ENCODE results near the gene SLC6A15. TPM values are rescaled to one million over a fixed set of nuclear protein-coding genes. Genes with fewer than 3 reads are reported as not detected.
A peak's percentile ranks its signal among the peaks of the same experiment; 100 is the strongest.

SLC6A15 gene
- total and polyA plus RNA-seq, 2 donors (not counting 1 experiment from before 2014, with no cell fraction given) = 0.30 to 0.99 TPM

GRCh38 chr12:84922693-84923092, 10.1 kb upstream of the SLC6A15 start:
- Histone ChIP-seq H2AFZ (ENCODE audit: low read length) (no peak overlapping the region), H4K20me1 (ENCODE audit: control insufficient read depth, extremely low read depth, insufficient read depth, low read length) (no peaks in the 10 kb centered on the region), H3K4me3 (replicated peaks in 1 of 4; ENCODE audit: control extremely low read depth in 1 of 4, insufficient read depth in 1 of 4, low read depth in 3 of 4, low read length in 4 of 4) (no peak overlapping the region), H3K9me3 (ENCODE audit: control insufficient read depth, insufficient read depth, low read depth, low read length) (no peaks in the 10 kb centered on the region), H3K4me1 (ENCODE audit: control insufficient read depth, extremely low read depth, insufficient read depth, low read length) (no peaks in the 10 kb centered on the region), H3K27ac (ENCODE audit: insufficient read depth, low read length) (no peak overlapping the region), H3K27me3 (ENCODE audit: control insufficient read depth, insufficient read depth, low read length) (no peaks in the 10 kb centered on the region), H3K9ac (ENCODE audit: insufficient read depth, low read length) (no peak overlapping the region), H3K36me3 (ENCODE audit: control insufficient read depth, insufficient read depth, low read length) (no peaks in the 10 kb centered on the region), H3K79me2 (ENCODE audit: control insufficient read depth, insufficient read depth, low read length) (no peaks in the 10 kb centered on the region), H3K4me2 (ENCODE audit: extremely low read depth, insufficient read depth, low read length) (no peak overlapping the region)
- TF ChIP-seq EZH2 (IDR thresholded peaks at IDR 0.05; ENCODE audit: low read length, missing control alignments) (no peak), CTCF (conservative IDR thresholded peaks at IDR 0.05 in 1 of 2, IDR thresholded peaks at IDR 0.05 in 1 of 2; ENCODE audit: low read depth in 1 of 2, low read length in 2 of 2) (no peak)
- DNase-seq (ENCODE audit: low read depth in 2 of 2) = peak; percentile 3 to 32

- H3K4me3 ChIP-seq (replicated peaks in 1 of 4; ENCODE audit: control extremely low read depth in 1 of 4, insufficient read depth in 1 of 4, low read depth in 3 of 4, low read length in 4 of 4) = no peak overlapping the region
- no peaks in the 10 kb centered on the region for H3K36me3 ChIP-seq (ENCODE audit: control insufficient read depth, insufficient read depth, low read length)
- H3K4me1 ChIP-seq (ENCODE audit: control insufficient read depth, extremely low read depth, insufficient read depth, low read length) = no peaks in the 10 kb centered on the region
- no peaks in the 10 kb centered on the region for H3K79me2 ChIP-seq (ENCODE audit: control insufficient read depth, insufficient read depth, low read length)
- TF ChIP-seq EZH2 (IDR thresholded peaks at IDR 0.05; ENCODE audit: low read length, missing control alignments) (no peak), CTCF (conservative IDR thresholded peaks at IDR 0.05 in 1 of 2, IDR thresholded peaks at IDR 0.05 in 1 of 2; ENCODE audit: low read depth in 1 of 2, low read length in 2 of 2) (no peak)
- no peaks in the 10 kb centered on the region for H3K9me3 ChIP-seq (ENCODE audit: control insufficient read depth, insufficient read depth, low read depth, low read length)
- H3K9ac ChIP-seq (ENCODE audit: insufficient read depth, low read length) = no peak overlapping the region
- H4K20me1 ChIP-seq (ENCODE audit: control insufficient read depth, extremely low read depth, insufficient read depth, low read length) = no peaks in the 10 kb centered on the region
- no peak overlapping the region for H2AFZ ChIP-seq (ENCODE audit: low read length)
- no peak overlapping the region for H3K4me2 ChIP-seq (ENCODE audit: extremely low read depth, insufficient read depth, low read length)
- peak in 1 of 2 donors; percentile 26 for DNase-seq (ENCODE audit: low read depth in 2 of 2)
- no peaks in the 10 kb centered on the region for H3K27me3 ChIP-seq (ENCODE audit: control insufficient read depth, insufficient read depth, low read length)
- no peak overlapping the region for H3K27ac ChIP-seq (ENCODE audit: insufficient read depth, low read length)
Measured at GRCh38 chr12:84920331-84920730, 7.7 kb upstream of the SLC6A15 start.

GRCh38 chr12:84919271-84919670, 6.7 kb upstream of the SLC6A15 start:
- H3K9ac ChIP-seq (ENCODE audit: insufficient read depth, low read length) = no peak overlapping the region
- H3K4me2 ChIP-seq (ENCODE audit: extremely low read depth, insufficient read depth, low read length) = no peak overlapping the region
- no peaks in the 10 kb centered on the region for H3K4me1 ChIP-seq (ENCODE audit: control insufficient read depth, extremely low read depth, insufficient read depth, low read length)
- TF ChIP-seq EZH2 (IDR thresholded peaks at IDR 0.05; ENCODE audit: low read length, missing control alignments) = no peak
- H3K4me3 ChIP-seq (replicated peaks in 1 of 4; ENCODE audit: control extremely low read depth in 1 of 4, insufficient read depth in 1 of 4, low read depth in 3 of 4, low read length in 4 of 4) = no peak overlapping the region
- no peaks in the 10 kb centered on the region for H3K36me3 ChIP-seq (ENCODE audit: control insufficient read depth, insufficient read depth, low read length)
- H3K27me3 ChIP-seq (ENCODE audit: control insufficient read depth, insufficient read depth, low read length) = no peaks in the 10 kb centered on the region
- no peak overlapping the region for H2AFZ ChIP-seq (ENCODE audit: low read length)
- peak in 1 of 2 donors; percentile 54 for DNase-seq (ENCODE audit: low read depth in 2 of 2)
- H3K9me3 ChIP-seq (ENCODE audit: control insufficient read depth, insufficient read depth, low read depth, low read length) = no peaks in the 10 kb centered on the region
- H3K79me2 ChIP-seq (ENCODE audit: control insufficient read depth, insufficient read depth, low read length) = no peaks in the 10 kb centered on the region
- H4K20me1 ChIP-seq (ENCODE audit: control insufficient read depth, extremely low read depth, insufficient read depth, low read length) = no peaks in the 10 kb centered on the region
- H3K27ac ChIP-seq (ENCODE audit: insufficient read depth, low read length) = no peak overlapping the region

Measured in fibroblast of lung (primary cell).